ENCODE results near the gene ABHD17A.

The ABHD17A gene
- total RNA-seq, result 263 to 323 reads per million in 2 donors

- peak; percentile 93 for DNase-seq
Observed at GRCh38 chr19:1885398-1886119, at the start of gene ABHD17A. Gene ABHD17A, minus strand, starts transcription at chr19:1885496. Its CDS starts 3,930 bp downstream, at chr19:1881566.

- no peak for DNase-seq
Observed at GRCh38 chr19:1933942-1934341, 48.6 kb upstream of the ABHD17A start.

DNA sequence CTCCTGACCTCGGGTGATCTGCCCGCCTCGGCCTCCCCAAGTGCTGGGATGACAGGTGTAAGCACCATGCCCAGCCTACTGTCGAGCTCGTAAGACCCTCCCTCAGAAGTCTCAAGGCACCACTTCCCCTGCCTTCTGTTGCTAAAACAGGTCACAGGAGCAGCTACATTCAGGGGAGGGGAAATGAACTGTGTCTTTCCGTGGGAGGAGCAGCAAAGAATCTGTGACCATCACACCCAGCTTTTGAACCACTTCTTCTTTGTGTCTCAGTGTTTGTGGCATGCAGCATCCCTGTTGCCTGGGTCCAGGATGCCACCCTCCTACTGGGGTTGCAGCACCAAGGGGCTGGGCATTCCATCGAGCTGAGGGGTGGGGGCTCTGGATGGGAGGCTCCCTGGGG lies 47.9 kb upstream of the ABHD17A start:
- no peak for DNase-seq

- DNase-seq, result no peak
Observed at GRCh38 chr19:1932395-1932794, 47.1 kb upstream of the ABHD17A start.

- no peak for DNase-seq
Observed at GRCh38 chr19:1931445-1931844, 46.1 kb upstream of the ABHD17A start.

- DNase-seq, result peak; percentile 60
Observed at GRCh38 chr19:1929021-1929742, 43.9 kb upstream of the ABHD17A start.

GRCh38 chr19:1925544-1925943 lies 40.2 kb upstream of the ABHD17A start:
- no peak for DNase-seq

- no peak for DNase-seq
Observed at GRCh38 chr19:1924320-1924961, 39.1 kb upstream of the ABHD17A start.

DNA sequence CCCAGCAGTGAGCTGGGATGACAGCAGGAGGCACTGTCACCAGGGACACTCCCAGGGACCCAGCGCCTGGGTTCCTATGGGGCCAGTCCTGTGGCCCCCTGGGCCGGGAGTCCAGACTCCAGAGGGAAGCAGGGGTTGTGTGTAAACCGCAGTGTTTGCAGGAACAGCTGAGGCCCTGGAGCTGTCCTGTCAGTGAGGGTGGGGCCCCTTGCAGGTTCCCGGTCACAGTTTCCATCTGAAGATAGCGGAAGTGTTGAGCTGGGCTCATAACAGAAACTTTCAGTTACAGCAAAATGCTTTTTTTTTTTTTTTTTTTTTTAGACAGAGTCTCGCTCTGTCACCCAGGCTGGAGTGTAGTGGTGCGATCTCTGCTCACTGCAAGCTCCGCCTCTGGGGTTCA lies 38.0 kb upstream of the ABHD17A start:
- DNase-seq, result no peak

GRCh38 chr19:1922803-1923202 lies 37.5 kb upstream of the ABHD17A start:
- DNase-seq, result no peak

DNA sequence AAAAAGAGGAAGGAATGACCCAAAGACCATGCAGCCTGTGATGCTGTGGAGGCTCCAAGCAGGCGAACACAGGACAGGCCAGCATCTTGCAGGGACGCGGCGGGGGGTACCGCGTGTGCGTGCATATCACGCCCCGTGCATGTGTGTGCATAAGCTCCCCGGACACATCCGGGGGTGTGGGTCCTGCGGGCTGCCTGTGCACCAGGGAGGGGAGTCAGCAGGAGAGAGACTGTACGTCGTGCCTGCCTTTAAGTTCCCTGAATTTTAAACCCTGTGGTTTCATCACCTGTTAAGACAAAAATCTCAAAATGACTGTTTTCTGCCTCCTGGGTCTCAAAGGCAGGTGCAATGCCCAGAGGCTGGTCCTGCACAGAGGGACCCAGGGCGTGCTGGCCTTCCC lies 36.5 kb upstream of the ABHD17A start:
- DNase-seq, result no peak

DNA sequence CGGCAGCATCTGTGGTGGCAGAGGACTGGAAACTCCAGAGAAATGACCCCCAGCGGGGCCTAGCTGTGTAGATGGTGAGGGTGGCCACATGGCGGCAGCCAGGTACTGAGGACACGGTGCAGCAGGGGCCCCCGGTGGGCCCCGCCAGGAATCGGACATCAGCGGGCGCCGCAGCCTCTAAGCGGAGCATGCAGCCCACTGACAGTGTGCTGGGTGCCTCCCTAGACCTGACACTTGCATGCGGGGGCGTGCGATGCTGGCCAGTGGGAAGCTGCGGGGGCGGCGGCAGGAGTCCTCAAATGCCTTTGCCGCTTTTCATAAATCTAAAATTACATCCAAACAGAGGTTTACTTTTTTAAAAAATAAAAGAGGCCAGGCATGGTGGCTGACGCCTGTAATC lies 36.0 kb upstream of the ABHD17A start:
- DNase-seq, result no peak

DNA sequence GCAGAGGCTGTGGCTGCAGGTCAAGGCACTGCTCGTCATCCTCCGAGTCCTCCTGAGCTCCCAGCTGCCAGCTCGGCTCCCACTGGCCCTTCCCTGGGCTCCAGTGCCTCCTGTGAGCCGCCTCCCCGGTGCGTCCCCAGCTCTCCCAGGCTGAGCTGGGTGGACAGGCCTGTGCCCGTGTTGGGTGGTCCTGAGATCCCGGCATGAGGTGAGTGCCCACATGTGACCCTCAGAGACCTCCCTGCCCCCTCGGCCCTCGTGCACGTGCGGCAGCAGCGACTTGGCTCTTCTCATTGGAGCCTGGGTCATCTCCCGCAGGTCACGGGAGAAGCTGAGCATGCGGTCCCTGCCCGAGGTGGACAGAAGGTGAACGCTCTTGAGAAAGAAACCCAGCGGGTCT lies 35.3 kb upstream of the ABHD17A start:
- no peak for DNase-seq

- no peak for DNase-seq
Observed at GRCh38 chr19:1918975-1919374, 33.7 kb upstream of the ABHD17A start.

DNA sequence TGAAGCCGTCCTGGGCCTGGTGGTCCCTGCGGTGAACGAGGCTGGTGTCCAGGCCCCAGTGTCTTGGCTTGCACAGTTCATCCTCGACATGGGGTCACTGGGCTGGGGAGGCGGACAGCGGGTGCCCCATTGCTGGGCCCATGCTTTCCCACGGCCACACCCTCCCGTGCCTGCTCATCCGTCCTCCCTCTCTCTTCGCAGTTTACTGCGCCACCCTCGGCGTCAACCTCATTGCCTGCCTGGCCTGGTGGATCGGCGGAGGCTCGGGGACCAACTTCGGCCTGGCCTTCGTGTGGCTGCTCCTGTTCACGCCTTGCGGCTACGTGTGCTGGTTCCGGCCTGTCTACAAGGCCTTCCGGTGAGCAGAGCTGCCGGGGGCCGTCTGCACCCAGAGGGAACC lies 32.6 kb upstream of the ABHD17A start:
- no peak for DNase-seq

DNA sequence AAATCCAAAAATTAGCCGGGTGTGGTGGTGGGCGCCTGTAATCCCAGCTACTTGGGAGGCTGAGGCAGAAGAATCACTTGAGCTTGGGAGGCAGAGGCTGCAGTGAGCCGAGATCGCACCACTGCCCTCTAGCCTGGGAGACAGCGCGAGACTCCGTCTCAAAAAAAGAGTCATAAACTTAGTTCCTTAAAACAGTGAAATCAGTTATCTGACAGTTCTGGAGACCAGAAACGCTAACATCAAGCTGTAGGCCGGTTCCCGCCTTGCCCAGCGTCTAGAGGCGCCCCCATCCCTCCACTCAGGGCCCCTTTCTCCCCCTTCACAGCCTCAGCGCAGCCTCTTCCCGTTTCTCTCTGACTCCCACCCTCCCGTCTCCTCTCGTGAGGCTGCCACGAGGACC lies 31.9 kb upstream of the ABHD17A start:
- no peak for DNase-seq

DNA sequence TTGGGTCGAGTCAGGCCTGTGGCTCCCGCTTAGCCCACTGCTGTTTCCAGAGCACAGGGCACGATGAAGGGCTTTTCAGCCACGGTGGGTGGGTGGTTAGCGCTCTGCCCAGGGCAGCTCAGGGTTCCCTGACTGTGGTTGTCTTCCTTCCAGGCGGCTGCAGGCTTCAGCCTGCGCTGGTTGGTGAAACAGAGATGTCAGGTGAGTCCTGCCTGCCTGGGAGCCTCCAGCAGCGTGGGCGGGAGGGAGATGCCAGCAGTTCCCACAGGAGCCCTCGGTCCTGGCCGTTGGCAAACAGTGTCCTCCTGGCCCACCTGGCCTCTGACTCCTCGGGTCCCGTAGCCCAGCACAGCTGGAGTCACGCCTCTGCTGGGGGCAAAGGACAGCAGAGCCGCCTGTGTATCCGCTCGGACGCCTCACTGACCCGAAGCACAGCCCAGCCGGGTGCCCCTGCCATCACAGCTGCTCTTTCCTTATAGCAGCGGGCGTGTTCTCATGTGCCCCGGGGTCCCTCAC lies 29.6 kb upstream of the ABHD17A start:
- DNase-seq, result no peak

- DNase-seq, result no peak
Observed at GRCh38 chr19:1913781-1914577, 28.7 kb upstream of the ABHD17A start.

DNA sequence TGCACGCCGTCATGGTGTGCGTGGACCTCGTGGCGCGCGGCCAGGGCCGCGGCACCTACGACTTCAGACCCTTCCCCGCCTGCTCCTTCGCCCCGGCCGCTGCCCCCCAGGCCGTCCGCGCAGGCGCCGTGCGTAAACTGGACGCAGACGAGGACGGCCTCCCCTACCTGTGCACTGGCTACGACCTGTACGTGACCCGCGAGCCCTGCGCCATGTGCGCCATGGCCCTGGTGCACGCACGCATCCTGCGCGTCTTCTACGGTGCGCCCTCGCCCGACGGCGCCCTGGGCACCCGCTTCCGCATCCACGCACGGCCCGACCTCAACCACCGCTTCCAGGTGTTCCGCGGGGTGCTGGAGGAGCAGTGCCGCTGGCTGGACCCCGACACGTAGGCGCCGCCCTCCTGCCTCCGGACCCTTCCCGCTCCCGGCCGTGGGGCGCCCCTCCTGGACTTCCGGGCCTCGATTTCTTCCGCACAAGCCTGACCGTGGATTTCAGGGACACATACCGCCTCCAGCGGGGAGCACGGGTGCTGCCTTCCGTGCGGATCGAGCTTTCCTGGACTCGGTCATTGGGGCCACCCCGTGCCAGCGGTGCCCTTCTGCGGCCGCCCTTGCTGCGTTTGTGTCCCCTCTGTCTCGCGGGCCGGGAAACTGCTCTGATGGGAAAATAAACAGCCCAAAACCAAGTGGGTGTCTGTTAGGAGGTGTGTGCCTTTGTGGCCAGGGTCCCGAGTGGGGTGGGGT lies 27.6 kb upstream of the ABHD17A start:
- no peak for DNase-seq

- DNase-seq, result no peak
Observed at GRCh38 chr19:1911995-1912394, 26.7 kb upstream of the ABHD17A start.

DNA sequence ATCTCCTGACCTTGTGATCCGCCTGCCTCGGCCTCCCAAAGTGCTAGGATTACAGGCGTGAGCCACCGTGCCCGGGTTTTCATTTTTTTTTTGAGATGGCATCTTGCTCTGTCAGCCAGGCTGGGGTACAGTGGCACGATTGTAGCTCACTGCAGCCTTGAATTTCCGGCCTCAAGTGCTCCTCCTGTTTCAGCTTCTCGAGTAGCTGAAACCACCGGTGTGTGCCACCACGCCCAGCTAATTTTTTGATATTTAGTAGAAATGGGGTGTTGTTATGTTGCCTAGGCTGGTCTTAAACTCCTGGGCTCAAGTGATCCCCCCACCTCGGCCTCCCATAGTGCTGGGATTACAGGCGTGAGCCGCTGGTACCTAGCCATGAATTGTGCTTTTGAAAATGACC lies 25.8 kb upstream of the ABHD17A start:
- DNase-seq, result no peak

DNA sequence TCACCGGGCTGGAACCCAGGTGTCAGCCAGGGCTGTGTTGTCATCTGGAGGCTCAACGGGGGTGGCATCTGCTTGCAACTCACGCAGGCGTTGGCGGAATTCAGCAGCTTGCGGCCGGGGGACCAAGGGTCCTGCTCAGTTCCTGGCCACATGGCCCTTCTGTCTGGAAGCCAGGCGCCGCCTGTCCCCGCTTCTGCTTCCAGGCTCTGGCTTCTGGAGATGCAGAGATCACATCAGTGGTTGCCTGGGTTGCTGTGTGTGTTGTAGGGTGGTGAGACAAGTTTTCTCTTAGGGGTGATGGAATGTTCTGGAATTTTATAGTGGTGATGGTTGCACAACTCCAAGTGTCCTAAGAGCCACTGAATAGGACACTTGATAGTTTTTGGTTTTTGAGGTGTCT lies 24.9 kb upstream of the ABHD17A start:
- no peak for DNase-seq

Data from activated gamma-delta T cell (primary cell).